H1 (cell line): Measurements from ENCODE around the gene SEC61G.

Source experiments
- ATF3 ChIP-seq: IDR thresholded peaks from 2 replicates; pipeline ENCODE4 v1.6.1; 2011; ENCODE audit warnings: low read depth, mild to moderate bottlenecking, low read length; ENCODE audit not compliant: insufficient read depth
- CEBPB ChIP-seq: IDR thresholded peaks from 2 replicates; pipeline ENCODE4 v1.6.1; 2012; ENCODE audit warnings: low read depth, low read length
- CTCF ChIP-seq, 3 experiments: IDR thresholded peaks; 1 replicate in 2 of 3; 2 replicates in 1 of 3; pipeline versions ENCODE4 v1.5.1 to v1.6.1; 2011; ENCODE audit warnings: low read length in 3 of 3, mild to moderate bottlenecking in 3 of 3, inconsistent platforms in 2 of 3, low read depth in 1 of 3, moderate library complexity in 1 of 3; ENCODE audit not compliant: insufficient read depth in 1 of 3; ENCODE audit errors: control extremely low read depth in 1 of 3
- GABPA ChIP-seq: IDR thresholded peaks from 2 replicates; pipeline ENCODE4 v1.6.1; 2011; ENCODE audit warnings: mild to moderate bottlenecking, low read length, moderate library complexity, borderline replicate concordance; ENCODE audit not compliant: insufficient read depth
- JUN ChIP-seq: IDR thresholded peaks from 2 replicates; pipeline ENCODE4 v1.6.1; 2011; ENCODE audit warnings: low read depth, mild to moderate bottlenecking, improper control_type of control experiment, low read length
- JUND ChIP-seq: IDR thresholded peaks from 2 replicates; pipeline ENCODE4 v1.6.1; 2011; ENCODE audit warnings: mild to moderate bottlenecking, improper control_type of control experiment, low read length
- POLR2A ChIP-seq, 2 experiments: IDR thresholded peaks; 1 replicate in 1 of 2; 2 replicates in 1 of 2; pipeline ENCODE4 v1.6.1; 2011; ENCODE audit warnings: low read depth in 2 of 2, low read length in 2 of 2, mild to moderate bottlenecking in 2 of 2; ENCODE audit errors: control extremely low read depth in 1 of 2
- POLR2AphosphoS5 ChIP-seq: IDR thresholded peaks from 2 replicates; pipeline ENCODE4 v1.6.1; 2011; ENCODE audit warnings: low read depth, low read length
- SAP30 ChIP-seq: fragments of 300-600 bp; sonication (generic); IDR thresholded peaks from 2 replicates; pipeline ENCODE4 v1.7.1; 2012; ENCODE audit warnings: low read length, moderate library complexity, mild to moderate bottlenecking, inconsistent platforms; ENCODE audit not compliant: insufficient read depth, insufficient replicate concordance
- SIN3A ChIP-seq, 2 experiments: IDR thresholded peaks in 1 of 2; conservative IDR thresholded peaks in 1 of 2; 2 replicates each; pipeline ENCODE4 v1.6.1; 2011 to 2012; ENCODE audit warnings: low read length in 2 of 2, improper control_type of control experiment in 1 of 2, low read depth in 1 of 2, mild to moderate bottlenecking in 1 of 2
- TEAD4 ChIP-seq: IDR thresholded peaks from 2 replicates; pipeline ENCODE4 v1.6.1; 2012; ENCODE audit warnings: low read depth, low read length, inconsistent platforms, mixed read lengths
- ZNF274 ChIP-seq: IDR thresholded peaks from 2 replicates; pipeline ENCODE4 v1.7.0; 2012; ENCODE audit warnings: low read length, borderline replicate concordance; ENCODE audit errors: extremely low read depth

DNA sequence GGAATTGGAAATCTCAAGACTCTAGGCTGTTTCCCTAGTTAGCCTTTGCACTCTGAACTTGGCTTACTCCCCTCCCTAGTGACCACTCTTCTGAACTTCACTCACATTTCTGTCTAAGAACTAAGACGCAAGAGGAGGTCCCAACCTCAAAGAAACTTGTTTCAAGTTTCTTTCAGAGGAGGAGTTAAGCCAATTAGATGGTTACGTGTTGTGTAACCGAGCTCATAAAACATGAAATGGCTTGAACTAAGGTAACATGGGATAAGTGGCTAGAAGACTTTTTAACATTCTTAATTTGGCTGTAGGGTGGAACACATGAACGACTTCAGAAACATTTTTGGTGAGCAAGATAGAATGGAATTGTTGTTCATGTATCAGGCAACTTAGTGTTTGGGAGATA lies 39.5 kb upstream of the SEC61G start:
- no peak for TF ChIP-seq CTCF (IDR thresholded peaks at IDR 0.05; ENCODE audit: control extremely low read depth in 1 of 3, insufficient read depth in 1 of 3, low read depth in 1 of 3, low read length in 3 of 3)
- TF ChIP-seq POLR2AphosphoS5 = no peak
- TF ChIP-seq POLR2A (IDR thresholded peaks at IDR 0.05; ENCODE audit: control extremely low read depth in 1 of 2, low read depth in 2 of 2, low read length in 2 of 2) = no peak
- TF ChIP-seq SIN3A (conservative IDR thresholded peaks at IDR 0.05 in 1 of 2, IDR thresholded peaks at IDR 0.05 in 1 of 2; ENCODE audit: low read depth in 1 of 2, low read length in 2 of 2) = no peak
- no peak for TF ChIP-seq GABPA
- TF ChIP-seq ZNF274 = no peak
- TF ChIP-seq TEAD4 = no peak
- TF ChIP-seq ATF3 = no peak
- TF ChIP-seq JUN = no peak
- no peak for TF ChIP-seq JUND
- TF ChIP-seq CEBPB = no peak
- TF ChIP-seq SAP30 = no peak
